GM18526 (cell line): ENCODE results near the gene P2RY6.

Experiments used
- POLR2A ChIP-seq: IDR thresholded peaks from 3 replicates; pipeline ENCODE4 v1.6.1; 2011; ENCODE audit not compliant: insufficient read length; ENCODE audit errors: extremely low read depth

The P2RY6 gene

GRCh38 chr11:73281796-73282660 is 9.9 kb downstream of the P2RY6 start:
- no peak for TF ChIP-seq POLR2A

GRCh38 chr11:73283276-73284000 is 11.3 kb downstream of the P2RY6 start:
- no peak for TF ChIP-seq POLR2A

- no peak for TF ChIP-seq POLR2A
Observed at GRCh38 chr11:73284106-73284505, 12.0 kb downstream of the P2RY6 start.

GRCh38 chr11:73285721-73286120 is 13.6 kb downstream of the P2RY6 start:
- no peak for TF ChIP-seq POLR2A

- no peak for TF ChIP-seq POLR2A
Observed at GRCh38 chr11:73286240-73286810, 14.2 kb downstream of the P2RY6 start.

- TF ChIP-seq POLR2A: no peak
Observed at GRCh38 chr11:73287400-73288101, 15.4 kb downstream of the P2RY6 start.

- no peak for TF ChIP-seq POLR2A
Observed at GRCh38 chr11:73288192-73288872, 16.2 kb downstream of the P2RY6 start.

GRCh38 chr11:73288873-73289707 is 17.0 kb downstream of the P2RY6 start:
- TF ChIP-seq POLR2A: peak; percentile 27

GRCh38 chr11:73290536-73290935 is 18.4 kb downstream of the P2RY6 start:
- no peak for TF ChIP-seq POLR2A

- no peak for TF ChIP-seq POLR2A
Observed at GRCh38 chr11:73291196-73291595, 19.1 kb downstream of the P2RY6 start.

- TF ChIP-seq POLR2A: no peak
Observed at GRCh38 chr11:73291781-73292524, 19.8 kb downstream of the P2RY6 start.

- no peak for TF ChIP-seq POLR2A
Observed at GRCh38 chr11:73292525-73292894, 20.4 kb downstream of the P2RY6 start.

- TF ChIP-seq POLR2A: no peak
Observed at GRCh38 chr11:73293356-73293936, 21.3 kb downstream of the P2RY6 start.

- TF ChIP-seq POLR2A: no peak
Observed at GRCh38 chr11:73294604-73295003, 22.5 kb downstream of the P2RY6 start.
